GM12875 (cell line): ENCODE measurements around the gene LILRB1.
"Not testable (repeated sequence)": the region's sequence is repeated elsewhere in the genome, so short reads cannot be mapped to it uniquely, and the experiment has no call there.

Experiments
- H3K4me3 ChIP-seq: one replicate; pipeline ENCODE4 v1.5.1; 2011; ENCODE audit warnings: low read depth, low read length, control low read depth
- TF ChIP-seq, protein P1 (sequence below): IDR thresholded peaks from 2 replicates; pipeline ENCODE4 v1.5.1; 2011; ENCODE audit warnings: low read depth, mild to moderate bottlenecking, control low read depth, inconsistent platforms, low read length, moderate library complexity, borderline replicate concordance; ENCODE audit not compliant: insufficient read depth

The LILRB1 gene

DNA sequence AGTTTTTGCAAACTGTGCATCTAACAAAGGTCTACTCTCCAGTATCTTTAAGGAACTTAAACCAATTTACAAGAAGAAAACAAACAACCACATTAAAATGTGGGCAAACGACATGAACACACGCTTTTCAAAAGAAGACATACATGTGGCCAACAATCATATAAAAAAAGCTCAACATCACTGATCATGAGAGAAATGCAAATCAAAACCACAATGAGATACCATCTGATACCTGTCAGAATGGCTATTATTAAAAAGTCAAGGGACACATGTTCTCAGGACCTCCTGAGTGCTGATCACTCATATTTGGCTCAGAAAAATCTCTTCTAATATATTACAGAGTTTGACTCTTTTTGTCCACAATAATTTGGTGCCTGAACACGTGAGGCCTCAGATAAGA is 14.2 kb upstream of the LILRB1 start:
- TF ChIP-seq, protein P1, sequence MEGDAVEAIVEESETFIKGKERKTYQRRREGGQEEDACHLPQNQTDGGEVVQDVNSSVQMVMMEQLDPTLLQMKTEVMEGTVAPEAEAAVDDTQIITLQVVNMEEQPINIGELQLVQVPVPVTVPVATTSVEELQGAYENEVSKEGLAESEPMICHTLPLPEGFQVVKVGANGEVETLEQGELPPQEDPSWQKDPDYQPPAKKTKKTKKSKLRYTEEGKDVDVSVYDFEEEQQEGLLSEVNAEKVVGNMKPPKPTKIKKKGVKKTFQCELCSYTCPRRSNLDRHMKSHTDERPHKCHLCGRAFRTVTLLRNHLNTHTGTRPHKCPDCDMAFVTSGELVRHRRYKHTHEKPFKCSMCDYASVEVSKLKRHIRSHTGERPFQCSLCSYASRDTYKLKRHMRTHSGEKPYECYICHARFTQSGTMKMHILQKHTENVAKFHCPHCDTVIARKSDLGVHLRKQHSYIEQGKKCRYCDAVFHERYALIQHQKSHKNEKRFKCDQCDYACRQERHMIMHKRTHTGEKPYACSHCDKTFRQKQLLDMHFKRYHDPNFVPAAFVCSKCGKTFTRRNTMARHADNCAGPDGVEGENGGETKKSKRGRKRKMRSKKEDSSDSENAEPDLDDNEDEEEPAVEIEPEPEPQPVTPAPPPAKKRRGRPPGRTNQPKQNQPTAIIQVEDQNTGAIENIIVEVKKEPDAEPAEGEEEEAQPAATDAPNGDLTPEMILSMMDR = no peak
- H3K4me3 ChIP-seq = peak overlapping the region; percentile 75

DNA sequence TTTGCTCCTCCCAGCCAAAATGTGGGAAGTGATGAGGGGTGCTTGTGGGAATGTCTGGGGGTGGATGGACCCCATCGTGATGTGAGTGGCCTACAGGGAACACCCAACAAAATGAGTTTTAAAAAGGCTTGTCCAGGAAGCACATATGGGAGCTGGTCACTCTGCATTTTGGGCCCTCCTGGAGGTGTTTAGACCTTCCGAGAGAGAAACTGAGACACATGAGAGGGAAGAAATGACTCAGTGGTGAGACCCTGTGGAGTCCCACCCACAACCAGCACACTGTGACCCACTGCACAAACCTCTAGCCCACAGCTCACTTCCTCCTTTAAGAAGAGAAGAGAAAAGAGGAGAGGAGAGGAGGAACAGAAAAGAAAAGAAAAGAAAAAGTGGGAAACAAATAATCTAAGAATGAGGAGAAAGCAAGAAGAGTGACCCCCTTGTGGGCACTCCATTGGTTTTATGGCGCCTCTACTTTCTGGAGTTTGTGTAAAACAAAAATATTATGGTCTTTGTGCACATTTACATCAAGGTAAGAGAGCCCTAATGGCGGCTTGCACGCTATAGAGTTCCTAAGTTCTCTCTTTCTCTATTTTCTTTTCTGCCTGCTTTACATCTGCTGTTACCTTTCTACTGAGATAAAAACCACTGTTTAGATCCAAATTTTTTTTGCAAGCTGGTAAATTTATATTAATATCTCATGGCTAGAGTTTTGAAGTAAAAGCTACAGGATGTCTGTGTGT is 13.3 kb upstream of the LILRB1 start:
- TF ChIP-seq, protein P1 = no peak
- H3K4me3 ChIP-seq = peak overlapping the region; percentile 75

DNA sequence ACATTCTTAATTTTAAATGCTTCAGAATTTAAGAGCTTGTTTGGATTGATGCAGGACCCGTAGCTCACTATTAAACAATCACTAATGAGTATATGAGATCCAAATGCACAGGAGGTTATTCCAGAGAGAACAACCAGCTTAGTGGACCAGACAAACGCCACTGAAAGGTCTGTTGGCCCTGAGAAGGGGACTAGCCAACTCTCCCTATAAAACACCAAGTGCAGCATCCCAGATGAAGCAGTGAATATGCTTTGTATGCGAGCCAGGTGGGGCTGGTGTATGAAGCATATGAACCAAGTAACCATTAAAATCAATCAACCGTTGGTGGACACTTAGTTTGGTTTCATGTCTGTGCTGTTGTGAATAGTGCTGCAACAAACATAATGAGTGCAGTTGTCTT is 9.8 kb upstream of the LILRB1 start:
- H3K4me3 ChIP-seq = peak overlapping the region; percentile 42
- TF ChIP-seq, protein P1 = no peak

DNA sequence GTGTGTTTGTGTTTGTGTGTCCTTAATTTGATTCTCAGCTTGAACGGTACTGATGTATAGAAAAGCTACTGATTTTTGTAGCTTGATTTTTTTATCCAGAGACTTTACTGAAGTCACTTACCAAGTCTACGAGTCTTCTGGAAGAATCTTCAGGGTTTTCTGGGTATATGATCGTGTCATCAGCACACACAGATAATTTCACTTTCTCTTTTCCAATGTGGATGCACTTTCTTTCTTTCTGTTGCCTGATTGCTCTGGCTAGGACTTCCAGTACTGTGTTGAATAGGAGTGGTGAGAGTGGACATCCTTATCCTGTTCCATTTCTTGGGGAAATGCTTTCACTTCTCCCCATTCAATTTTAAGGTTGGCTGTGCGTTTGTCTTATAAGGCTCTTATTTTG is 7.9 kb upstream of the LILRB1 start:
- peak overlapping the region; percentile 39 for H3K4me3 ChIP-seq
- TF ChIP-seq, protein P1 = no peak

DNA sequence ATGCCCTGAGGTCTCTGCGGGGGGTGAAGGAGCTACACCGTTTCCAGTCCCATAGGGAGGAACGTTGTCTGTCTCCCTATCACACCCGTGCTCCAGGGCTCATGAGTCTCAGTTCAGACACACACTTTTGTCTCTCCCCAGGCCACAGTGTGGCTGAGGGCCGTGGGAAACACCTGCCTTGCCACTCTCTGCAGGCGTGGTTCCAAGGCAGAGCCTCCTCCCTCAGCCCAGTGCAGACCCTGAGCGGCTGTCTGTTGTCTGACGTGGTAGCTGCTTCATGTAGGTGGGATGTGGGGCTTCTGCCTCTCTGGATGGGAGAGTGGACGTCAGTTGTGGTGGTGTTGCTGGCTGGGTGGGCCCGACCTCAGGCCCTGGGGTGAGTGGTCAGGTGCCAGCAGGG is 6.0 kb upstream of the LILRB1 start:
- peak overlapping the region; percentile 16 for H3K4me3 ChIP-seq

DNA sequence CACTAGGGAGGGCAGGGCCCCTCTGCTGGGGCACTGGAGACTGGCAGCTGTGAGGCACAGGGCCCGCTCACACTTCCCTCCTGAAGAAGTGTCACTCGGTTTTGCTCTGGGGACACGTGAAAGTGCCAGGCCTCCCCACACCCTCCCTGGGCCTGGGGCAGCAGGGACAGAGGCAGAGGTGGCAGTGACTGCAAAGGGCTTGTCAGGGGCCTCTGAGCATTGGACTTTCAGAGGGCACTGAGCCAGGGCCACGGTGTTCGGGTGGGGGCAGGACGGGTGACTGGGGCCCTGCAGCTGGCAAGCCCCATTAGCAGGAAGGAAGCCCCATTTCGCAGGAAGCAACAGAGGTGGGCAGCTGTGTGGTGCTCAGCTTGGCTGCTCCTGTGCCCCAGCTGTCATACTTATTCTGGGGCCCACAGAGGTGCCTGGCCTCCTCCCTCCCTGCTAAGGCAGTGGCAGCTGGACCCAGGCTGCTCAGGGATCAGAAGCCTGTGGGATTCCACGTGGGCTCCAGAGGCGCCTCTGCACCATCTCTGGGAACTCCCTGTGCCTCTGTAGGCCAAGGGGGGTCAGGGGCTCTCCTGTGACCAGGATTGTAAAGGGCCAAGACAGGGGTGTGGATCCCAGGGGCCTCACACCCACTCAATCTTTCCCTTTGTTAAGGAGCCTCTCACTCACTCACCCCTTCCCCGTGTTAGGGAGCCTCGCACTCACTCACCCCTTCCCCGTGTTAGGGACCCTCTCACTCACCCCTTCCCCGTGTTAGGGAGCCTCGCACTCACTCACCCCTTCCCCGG is 5.2 kb upstream of the LILRB1 start:
- not testable (repeated sequence) for H3K4me3 ChIP-seq

DNA sequence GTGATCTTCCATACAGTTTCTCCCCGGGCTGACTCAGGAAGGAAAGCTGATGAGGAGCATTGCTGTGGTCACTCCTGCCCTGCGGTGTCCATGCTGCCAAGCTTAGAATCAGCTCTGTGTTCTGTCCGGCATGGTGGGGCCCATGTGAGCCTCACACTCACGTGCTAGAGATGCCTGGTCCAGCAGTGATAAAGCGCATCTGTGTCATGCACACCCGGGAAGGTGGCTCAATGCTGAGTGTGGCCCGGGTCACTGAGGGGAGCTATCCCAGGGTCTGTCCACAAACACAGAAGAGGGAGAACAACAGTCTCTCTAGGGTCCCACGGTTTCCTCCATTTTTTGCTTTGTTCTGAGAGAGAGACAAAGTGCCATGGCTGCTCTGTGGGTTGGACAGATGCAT is 3.5 kb upstream of the LILRB1 start:
- H3K4me3 ChIP-seq = no peak overlapping the region
- TF ChIP-seq, protein P1 = no peak

DNA sequence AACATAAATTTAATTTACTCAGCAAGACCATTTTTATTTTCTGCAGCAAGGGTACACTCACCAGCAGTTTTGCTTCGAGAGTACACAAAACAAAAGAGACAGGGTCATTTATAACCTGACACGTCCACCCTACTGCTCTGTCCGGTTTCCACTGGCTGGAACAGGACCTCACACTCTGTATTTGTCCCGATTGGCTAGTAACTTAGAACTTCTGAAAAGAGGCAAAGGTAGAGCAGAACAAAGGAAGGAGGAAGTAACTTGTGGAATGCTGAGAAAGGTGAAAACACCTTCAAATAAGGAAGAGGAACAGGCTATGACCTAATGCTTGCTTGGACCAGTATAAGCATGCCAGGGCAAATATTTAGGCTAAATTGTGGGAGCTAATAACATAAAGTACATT is 2.4 kb upstream of the LILRB1 start:
- not testable (repeated sequence) for H3K4me3 ChIP-seq
